ENCODE measurements around the gene UMODL1. TPM values are rescaled to one million over a fixed set of nuclear protein-coding genes. Genes with fewer than 3 reads are reported as not detected.

Gene UMODL1
- total RNA-seq, 1 donor from 2014 or later: 0.19 TPM

GRCh38 chr21:42037516-42037915, 33.6 kb upstream of the UMODL1 start:
- no peak overlapping the region for H3K4me3 Mint-ChIP-seq (ENCODE audit: low read depth)
- no peak for DNase-seq (ENCODE audit: low spot score, unreplicated experiment)
- H3K4me1 Mint-ChIP-seq (ENCODE audit: low read depth): peaks cover 10% of the 10 kb centered on the region
- no peak overlapping the region for H3K27ac Mint-ChIP-seq
- no peak for TF ChIP-seq CTCF (IDR thresholded peaks at IDR 0.05; ENCODE audit: unreplicated experiment)
- H3K9me3 Mint-ChIP-seq (ENCODE audit: low read depth): peaks cover 8% of the 10 kb centered on the region
- H3K36me3 Mint-ChIP-seq (ENCODE audit: insufficient read depth): no peaks in the 10 kb centered on the region
- peaks cover 14% of the 10 kb centered on the region for H3K27me3 Mint-ChIP-seq

GRCh38 chr21:42037943-42038342, 33.2 kb upstream of the UMODL1 start:
- H3K36me3 Mint-ChIP-seq (ENCODE audit: insufficient read depth): no peaks in the 10 kb centered on the region
- H3K4me3 Mint-ChIP-seq (ENCODE audit: low read depth): no peak overlapping the region
- H3K4me1 Mint-ChIP-seq (ENCODE audit: low read depth): peaks cover 10% of the 10 kb centered on the region
- H3K27ac Mint-ChIP-seq: peak overlapping the region; percentile 43
- peaks cover 8% of the 10 kb centered on the region for H3K9me3 Mint-ChIP-seq (ENCODE audit: low read depth)
- TF ChIP-seq CTCF (IDR thresholded peaks at IDR 0.05; ENCODE audit: unreplicated experiment): no peak
- DNase-seq (ENCODE audit: low spot score, unreplicated experiment): no peak
- peaks cover 14% of the 10 kb centered on the region for H3K27me3 Mint-ChIP-seq

- peaks cover 10% of the 10 kb centered on the region for H3K4me1 Mint-ChIP-seq (ENCODE audit: low read depth)
- H3K36me3 Mint-ChIP-seq (ENCODE audit: insufficient read depth): no peaks in the 10 kb centered on the region
- H3K27me3 Mint-ChIP-seq: peaks cover 14% of the 10 kb centered on the region
- TF ChIP-seq CTCF (IDR thresholded peaks at IDR 0.05; ENCODE audit: unreplicated experiment): no peak
- H3K4me3 Mint-ChIP-seq (ENCODE audit: low read depth): no peak overlapping the region
- H3K9me3 Mint-ChIP-seq (ENCODE audit: low read depth): peaks cover 8% of the 10 kb centered on the region
- no peak for DNase-seq (ENCODE audit: low spot score, unreplicated experiment)
- H3K27ac Mint-ChIP-seq: no peak overlapping the region
Measured at GRCh38 chr21:42038393-42038792, 32.7 kb upstream of the UMODL1 start.

GRCh38 chr21:42038826-42039425, 32.2 kb upstream of the UMODL1 start:
- no peak overlapping the region for H3K27ac Mint-ChIP-seq
- H3K4me3 Mint-ChIP-seq (ENCODE audit: low read depth): no peak overlapping the region
- no peaks in the 10 kb centered on the region for H3K36me3 Mint-ChIP-seq (ENCODE audit: insufficient read depth)
- DNase-seq (ENCODE audit: low spot score, unreplicated experiment): no peak
- peaks cover 8% of the 10 kb centered on the region for H3K9me3 Mint-ChIP-seq (ENCODE audit: low read depth)
- H3K4me1 Mint-ChIP-seq (ENCODE audit: low read depth): peaks cover 10% of the 10 kb centered on the region
- TF ChIP-seq CTCF (IDR thresholded peaks at IDR 0.05; ENCODE audit: unreplicated experiment): no peak
- H3K27me3 Mint-ChIP-seq: peaks cover 14% of the 10 kb centered on the region

- peaks cover 8% of the 10 kb centered on the region for H3K9me3 Mint-ChIP-seq (ENCODE audit: low read depth)
- no peaks in the 10 kb centered on the region for H3K36me3 Mint-ChIP-seq (ENCODE audit: insufficient read depth)
- no peak overlapping the region for H3K4me3 Mint-ChIP-seq (ENCODE audit: low read depth)
- no peak for TF ChIP-seq CTCF (IDR thresholded peaks at IDR 0.05; ENCODE audit: unreplicated experiment)
- no peak for DNase-seq (ENCODE audit: low spot score, unreplicated experiment)
- H3K27me3 Mint-ChIP-seq: peaks cover 14% of the 10 kb centered on the region
- peaks cover 10% of the 10 kb centered on the region for H3K4me1 Mint-ChIP-seq (ENCODE audit: low read depth)
- H3K27ac Mint-ChIP-seq: no peak overlapping the region
Measured at GRCh38 chr21:42039470-42039901, 31.6 kb upstream of the UMODL1 start.
